ENCODE results near the gene SLC2A5.
A peak's percentile ranks its signal among the peaks of the same experiment; 100 is the strongest.
"Not testable (repeated sequence)": the region's sequence is repeated elsewhere in the genome, so short reads cannot be mapped to it uniquely, and the experiment has no call there.

SLC2A5 gene, protein sequence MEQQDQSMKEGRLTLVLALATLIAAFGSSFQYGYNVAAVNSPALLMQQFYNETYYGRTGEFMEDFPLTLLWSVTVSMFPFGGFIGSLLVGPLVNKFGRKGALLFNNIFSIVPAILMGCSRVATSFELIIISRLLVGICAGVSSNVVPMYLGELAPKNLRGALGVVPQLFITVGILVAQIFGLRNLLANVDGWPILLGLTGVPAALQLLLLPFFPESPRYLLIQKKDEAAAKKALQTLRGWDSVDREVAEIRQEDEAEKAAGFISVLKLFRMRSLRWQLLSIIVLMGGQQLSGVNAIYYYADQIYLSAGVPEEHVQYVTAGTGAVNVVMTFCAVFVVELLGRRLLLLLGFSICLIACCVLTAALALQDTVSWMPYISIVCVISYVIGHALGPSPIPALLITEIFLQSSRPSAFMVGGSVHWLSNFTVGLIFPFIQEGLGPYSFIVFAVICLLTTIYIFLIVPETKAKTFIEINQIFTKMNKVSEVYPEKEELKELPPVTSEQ

DNA sequence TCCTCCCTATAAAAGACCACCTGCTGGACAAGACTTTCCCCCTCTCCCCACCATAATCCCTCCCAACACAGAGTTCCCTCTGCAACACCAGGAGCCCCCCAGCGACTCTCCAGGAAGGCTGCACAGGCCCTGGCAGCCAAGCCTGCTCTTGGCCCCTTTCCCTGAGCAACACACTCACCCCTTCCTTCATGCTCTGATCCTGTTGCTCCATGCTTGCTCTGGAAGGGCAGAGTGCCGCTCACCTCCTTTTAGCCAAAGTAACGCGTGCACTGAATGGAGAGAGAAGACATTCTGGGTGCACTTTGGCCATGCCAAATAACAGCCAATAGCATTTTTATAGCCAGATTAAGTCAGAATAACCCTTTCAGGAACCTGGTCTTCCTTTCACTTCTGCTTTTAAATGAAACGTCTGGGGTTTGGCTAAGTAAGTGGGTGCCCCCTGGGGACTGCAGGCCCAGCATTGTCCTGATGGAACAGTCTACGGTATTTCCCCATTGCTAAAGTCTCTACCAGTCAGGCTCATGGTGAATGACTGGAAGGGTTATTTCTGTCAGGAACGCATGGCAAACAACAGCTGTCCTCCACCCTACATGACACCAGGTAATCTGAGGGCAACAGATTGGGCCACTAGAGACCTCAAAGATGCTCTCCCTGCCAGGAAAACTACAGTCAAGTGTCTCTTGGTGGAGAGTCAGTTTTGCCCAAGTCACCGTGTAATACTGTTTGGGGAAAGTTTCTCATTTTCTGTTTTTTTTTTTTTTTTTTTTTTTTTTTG lies at the start of gene SLC2A5:
TSS of gene SLC2A5 (minus strand) at position 310 of the 775 bp plus-strand sequence. CDS start at position 211, 99 bp downstream.
- no peak for DNase-seq

DNA sequence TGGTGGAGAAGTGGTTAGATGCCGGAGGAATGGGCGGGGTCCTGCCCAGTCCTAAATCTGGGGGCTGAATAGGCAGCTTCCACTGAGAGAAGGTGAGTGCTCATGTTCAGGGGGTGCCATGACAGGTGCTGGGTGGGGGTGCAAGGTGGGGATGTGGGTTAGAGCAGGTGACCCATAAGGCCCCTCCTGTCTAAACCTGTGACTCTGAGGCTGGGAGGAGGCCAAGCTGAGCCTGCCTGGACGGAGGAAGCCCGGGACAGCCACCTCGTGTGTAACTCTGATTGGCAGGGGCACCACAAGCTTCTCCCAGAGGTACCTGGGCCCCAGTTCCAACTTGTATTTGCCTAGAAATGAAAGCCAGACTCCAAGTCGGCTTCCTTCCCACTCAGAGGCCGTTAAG lies 48.8 kb upstream of the SLC2A5 start:
- no peak for DNase-seq

DNA sequence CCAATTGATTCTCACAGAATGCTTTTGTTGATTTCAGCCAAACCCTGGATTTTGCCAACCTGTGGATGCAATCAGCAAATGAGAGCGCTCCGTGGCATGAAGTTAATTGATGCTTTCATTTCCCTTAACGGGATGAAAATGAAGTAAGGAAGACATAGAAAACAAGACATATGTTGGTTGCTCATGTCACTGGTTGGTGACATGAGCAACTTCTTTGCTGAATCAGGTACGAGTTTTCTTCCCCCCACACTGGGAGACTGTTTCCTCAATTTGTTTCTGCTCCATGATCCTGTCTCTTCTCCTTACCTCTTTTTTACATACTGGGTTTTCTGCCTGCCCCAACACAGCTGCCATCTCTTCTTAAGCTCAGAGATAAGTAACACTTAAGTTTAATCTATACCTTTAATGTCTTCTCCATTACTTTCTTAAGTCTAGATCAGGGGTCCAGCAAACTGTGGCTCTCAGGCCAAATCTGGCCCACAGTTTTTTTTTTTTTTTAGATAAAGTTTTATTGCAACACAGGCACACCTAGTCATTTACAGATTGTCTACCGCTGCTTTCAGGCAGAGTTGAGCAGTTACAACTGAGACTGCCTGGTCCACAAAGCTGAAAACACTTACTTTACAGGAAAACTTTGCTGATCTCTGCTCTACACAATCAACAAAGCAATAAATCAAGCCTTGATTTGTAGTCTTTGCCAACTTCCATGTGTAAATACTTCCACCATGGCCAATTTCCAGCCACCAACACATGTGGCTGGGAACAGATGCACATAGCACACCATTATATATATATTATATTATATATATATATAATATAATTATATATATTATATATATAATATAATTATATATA lies 46.1 kb upstream of the SLC2A5 start:
- DNase-seq: peak; percentile 23

DNA sequence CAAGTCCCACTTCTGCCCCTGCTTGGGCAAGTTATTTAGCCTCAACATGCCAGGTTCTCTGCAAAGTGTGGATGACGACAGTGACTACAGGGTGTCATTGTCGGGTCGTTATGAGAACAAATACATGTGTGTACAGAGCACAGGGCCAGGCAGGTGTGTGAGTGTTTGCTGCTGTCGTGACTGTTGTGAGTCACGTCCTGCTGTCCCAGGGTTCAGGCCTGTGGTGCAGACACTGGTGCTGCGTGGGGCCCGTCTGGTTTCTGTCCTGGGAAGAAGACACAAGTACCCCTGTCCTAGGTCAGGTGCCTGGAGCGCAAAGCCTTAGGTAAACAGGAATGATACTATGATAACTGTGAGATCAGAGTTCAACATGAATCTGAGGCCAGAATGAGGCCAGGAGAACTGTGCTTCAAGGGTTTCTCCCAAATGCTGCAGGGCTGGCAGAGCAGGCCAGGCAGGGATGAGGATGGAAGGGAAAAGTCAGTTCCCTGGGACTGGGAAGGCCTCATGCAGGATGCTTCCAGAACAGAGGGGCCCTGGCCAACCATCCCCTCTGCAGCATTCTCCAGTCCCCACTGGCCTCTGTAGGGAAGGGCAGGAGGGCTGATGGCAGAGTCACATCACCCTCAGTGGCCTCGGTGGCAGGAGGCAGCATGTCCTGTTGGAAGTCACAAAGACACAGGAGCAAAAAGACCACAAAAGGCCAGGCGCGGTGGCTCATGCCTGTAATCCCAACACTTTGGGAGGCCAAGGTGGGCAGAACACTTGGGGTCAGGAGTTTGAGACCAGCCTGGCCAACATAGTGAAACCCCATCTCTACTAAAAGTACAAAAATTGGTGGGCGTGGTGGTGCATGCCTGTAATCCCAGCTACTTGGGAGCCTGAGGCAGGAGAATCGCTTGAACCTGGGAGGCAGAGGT lies 43.8 kb upstream of the SLC2A5 start:
- DNase-seq: peak; percentile 80

DNA sequence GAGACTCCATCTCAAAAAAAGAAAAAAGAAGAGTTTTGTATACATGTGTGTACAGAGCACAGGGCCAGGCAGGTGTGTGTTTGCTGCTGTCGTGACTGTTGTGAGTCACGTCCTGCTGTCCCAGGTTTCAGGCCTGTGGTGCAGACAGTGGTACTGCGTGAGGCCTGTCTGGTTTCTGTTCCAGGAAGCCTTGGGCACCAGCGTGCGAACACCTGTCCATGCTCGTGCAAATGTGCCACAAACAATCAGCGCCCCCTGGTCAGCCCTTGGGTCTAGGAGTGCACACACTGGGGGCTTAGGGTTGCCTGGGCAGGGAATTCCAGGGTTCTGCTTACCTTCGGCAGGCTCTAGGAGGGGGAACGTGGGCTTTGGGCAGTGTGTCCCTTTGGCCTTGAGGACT lies 42.5 kb upstream of the SLC2A5 start:
- DNase-seq: no peak

DNA sequence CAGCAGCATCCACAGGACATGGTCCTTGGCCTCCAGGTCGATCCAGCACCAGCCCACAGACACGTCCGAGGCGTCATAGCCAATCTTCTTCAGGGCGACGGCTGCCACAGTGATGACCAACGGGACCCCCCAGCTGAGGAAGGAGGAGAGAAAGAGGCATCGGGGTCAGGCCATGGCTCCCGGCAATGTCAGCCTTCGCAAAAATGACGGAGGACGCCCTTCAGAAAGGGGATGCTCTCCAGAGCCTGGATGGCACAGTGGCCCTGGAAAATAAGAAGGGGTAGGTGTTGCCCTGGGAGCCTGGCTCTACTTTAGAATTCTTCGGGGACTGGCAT lies 41.9 kb upstream of the SLC2A5 start:
- DNase-seq: no peak

DNA sequence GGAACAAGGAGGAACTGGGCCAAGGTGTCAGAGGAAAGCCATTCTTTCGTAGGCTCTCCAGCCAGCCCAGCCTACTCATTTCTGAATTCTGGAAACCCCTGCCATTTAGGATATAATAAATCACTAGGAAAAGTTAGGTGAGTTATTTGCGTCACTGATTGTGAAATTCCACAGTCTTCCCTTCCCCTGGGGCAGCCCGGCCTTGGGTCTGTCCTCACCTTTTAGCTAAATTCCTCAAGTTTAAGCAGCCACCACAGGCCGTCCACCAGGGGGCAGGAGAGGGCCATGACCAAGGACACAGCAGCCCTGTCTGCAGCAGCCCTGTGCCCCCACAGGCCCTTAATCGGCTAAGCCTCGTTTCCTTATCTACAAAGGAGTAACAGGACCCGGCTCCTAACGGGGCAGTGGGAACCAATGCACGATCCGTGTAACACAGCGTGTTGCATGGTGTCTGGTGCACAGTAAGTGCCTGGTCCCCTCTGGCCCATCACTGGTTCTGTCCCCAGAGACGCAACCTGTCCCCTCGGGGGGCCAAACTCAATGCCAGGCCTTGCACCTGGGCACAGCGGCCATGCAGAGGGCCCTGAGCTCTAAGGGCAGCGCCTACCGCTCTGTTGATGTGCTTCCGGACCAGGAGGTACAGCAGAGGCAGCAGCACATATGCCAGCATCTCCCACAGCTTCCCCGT lies 41.4 kb upstream of the SLC2A5 start:
- DNase-seq: peak; percentile 80

DNA sequence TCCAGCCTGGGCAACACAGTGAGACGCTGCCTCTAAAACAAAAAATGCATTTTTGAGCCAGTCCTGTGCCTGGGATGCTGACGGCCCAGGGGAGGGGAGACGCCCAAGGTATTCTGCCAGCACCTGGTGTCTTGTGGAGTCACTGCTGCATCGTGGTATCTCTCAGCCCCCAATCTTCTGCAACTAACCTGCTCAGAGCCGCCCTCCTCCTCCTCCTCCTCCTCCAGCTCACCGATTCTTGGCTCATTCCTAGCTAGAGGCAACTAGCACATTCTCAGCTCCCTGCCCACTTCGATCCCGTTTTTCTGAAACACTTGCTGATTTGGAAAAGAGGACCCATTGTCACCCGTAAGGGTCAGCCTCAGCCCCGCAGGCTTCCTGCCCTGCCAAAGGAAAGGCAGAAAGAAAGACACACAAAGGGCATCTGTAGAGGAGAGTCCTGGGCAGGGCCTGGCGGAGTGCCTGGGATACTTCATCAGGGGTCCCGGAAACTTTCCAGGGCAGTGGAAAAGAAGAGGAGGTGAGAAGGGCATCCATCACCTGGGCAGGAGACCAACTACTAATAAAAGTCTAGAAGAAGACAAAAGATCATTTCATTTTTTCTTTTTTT lies 38.7 kb upstream of the SLC2A5 start:
- DNase-seq: no peak

DNA sequence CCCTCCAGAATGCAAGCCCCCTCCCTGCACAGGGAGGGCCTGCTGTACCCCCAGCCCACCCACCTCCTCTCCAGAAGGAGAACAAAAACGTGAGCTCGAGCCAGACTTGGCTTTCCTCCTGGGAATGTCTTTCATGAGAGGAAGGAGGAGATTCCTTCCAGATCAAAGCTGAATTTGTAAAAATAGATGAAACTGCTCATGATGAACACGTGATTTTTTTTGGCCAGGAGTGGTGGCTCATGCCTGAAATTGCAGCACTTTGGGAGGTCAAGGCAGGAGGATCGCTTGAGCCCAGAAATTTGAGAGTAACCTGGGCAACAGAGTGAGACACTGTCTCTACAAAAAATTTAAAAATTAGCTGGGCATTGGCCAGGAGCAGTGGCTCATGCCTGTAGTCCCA lies 37.7 kb upstream of the SLC2A5 start:
- DNase-seq: no peak

DNA sequence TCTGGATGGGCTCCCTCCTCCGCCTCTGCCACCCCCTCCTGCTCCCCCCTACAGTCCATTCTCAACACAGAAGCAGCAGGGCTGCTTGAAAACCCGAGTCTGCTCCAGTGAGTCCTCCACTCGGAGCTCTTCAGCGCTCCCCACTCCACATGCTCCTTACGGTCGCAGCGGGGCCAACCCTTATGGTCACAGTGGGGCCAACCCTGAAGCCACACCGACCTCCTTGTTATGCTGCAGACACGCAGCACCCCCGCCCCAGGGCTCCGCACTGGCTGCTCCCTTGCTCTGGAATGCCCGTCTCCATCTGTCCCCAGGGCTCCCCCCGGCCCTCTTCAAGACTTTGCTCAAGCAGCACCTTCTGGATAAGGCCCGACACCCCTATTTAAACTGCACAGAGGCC lies 36.9 kb upstream of the SLC2A5 start:
- no peak for DNase-seq

DNA sequence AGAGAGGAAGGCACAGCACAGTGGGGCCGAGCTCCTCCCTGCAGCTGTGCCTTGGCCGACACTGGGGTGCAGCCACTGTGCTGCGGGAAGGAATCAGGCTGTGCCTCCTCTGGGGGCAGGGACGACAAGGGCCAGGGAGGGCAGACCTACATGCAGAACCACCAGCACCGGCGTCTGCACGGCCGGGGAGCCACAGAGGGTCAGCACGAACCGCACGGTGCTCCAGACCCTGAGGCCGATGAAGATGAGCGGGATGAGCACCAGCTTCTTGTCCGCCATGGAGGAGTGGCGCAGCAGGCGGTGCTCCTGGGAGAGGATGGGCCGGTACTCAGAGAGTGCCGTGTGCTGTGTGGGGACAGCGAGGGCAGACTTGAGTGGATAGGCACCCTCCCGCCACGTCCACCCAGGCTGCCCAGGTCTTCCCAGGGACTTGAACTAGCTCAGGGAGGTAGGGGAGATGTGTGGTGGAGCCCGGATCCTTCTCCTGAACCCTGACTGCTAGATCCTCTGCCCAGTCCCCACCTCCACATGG lies 36.0 kb upstream of the SLC2A5 start:
- no peak for DNase-seq

DNA sequence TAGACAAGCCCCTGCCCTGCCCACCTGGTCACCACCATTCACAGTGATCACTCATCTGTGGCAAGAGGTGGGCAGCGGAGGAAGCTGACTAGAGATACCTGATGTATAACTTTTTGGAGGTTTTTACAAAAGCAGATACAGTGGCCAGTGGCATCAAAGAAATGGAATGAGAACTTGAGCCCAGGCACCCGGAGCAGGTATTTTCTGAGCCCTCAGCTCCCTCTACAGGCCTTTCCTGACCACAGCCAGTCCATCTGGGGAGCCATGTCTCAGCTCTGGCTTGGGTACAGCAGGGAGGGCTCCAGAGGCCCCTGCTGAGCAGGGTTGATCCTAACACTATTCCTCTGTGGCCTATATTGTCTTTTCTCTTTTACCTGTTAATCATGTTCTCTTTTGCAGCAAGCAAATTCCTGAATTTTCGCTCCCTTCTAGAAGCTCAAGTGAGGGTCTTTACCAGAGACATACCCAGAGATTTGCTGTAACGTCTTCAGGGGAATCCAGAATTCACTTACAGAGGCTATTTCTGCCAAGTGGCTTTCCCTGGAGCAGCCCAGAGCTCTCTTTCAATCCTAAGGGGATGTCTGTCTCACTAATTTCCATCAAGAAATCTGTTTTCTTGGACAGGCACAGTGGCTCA lies 32.2 kb upstream of the SLC2A5 start:
- peak; percentile 64 for DNase-seq

DNA sequence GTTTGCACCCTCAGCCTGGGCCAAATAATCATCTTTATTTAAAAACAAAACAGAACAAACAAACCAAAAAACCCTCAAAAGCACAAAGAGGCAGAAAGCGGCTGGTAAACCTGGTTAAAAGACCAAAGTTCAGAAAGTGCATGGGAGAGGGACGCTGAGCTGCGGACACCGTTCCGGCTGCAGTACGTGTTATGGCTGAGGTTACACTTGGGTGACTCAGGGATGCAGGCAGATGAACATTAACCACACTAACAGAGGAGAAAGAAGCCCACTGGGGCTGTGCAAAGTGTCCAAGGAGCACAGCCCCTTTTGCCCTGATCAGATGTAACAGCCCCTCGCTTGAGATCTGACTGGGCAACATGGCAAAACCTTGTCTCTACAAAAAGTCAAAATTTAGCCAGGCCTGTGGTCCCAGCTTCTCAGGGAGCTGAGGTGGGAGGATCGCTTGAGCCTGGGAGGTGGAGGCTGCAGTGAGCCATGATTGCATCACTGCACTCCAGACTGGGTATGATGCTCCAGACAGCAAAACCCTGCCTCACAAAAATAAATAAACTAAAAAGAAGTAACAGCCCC lies 31.1 kb upstream of the SLC2A5 start:
- no peak for DNase-seq

DNA sequence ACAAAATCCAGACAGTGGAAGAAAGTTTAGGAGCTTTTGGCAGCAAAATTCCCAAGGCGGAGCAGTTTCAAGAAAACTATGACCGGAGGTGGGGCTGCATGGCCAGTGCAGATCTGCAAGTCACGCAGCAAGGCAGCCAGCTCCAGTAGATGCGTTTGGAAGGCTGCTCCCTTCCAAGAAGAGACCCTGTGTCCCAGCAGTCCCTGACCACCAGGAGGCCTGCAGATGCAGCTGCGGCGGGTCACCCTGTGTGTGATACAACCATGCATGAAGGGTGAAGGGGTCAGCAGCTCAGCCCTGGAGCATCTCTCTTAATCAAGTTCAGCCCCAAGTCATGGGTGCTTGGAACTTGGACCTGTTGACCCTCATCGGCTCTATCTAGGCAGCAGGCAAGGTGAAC lies 30.1 kb upstream of the SLC2A5 start:
- no peak for DNase-seq

DNA sequence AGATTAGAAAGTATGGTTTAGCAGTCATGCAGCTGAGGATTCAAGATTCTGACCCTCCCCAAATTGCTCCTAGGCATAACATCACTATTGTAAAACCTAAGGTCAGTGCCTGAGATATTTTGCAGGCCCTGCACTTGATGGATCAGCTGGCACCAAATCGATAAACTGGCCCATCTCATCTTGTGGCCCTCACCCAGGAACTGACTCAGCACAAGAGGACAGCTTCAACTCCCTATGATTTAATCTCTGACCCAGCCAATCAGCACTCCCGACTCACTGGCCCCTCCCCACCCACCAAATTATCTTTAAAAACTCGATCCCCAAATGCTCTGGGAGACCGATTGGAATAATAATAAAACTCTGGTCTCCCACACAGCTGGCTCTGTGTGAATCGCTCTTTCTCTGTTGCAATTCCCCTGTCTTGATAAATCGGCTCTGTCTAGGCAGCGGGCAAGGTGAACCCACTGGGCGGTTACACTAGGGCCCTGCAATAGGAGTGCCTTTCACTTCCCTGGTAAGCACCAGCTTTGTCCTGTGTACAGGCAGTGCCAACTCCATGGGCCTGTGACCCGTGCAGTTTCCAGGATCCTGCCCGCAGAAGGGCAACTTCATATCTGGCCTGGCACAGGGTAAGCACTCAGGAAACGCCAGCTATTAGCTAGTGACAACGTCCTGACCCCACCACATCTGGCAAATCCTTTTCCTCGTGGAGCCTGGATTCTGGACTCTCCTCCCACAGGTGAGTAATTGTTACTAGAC lies 28.7 kb upstream of the SLC2A5 start:
- no peak for DNase-seq

DNA sequence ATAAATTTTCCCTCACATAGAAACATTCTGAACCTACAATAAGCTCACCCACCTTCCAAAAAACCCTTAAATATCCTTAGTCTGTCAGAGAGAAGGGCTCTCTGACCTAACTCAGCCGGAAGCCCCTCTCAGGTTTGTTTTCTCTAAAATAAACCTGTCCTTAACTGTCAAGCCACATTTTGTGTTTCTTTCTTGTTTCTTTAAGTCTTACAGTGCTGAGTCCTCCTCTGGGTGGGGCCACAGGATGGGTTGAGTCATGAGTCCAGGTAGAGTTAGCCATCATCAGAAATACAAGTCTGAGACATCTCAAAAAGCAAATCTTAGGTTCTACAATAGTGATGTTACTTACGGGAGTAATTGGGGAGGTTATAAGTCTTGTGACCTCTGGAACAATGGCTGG lies 26.4 kb upstream of the SLC2A5 start:
- DNase-seq: no peak

DNA sequence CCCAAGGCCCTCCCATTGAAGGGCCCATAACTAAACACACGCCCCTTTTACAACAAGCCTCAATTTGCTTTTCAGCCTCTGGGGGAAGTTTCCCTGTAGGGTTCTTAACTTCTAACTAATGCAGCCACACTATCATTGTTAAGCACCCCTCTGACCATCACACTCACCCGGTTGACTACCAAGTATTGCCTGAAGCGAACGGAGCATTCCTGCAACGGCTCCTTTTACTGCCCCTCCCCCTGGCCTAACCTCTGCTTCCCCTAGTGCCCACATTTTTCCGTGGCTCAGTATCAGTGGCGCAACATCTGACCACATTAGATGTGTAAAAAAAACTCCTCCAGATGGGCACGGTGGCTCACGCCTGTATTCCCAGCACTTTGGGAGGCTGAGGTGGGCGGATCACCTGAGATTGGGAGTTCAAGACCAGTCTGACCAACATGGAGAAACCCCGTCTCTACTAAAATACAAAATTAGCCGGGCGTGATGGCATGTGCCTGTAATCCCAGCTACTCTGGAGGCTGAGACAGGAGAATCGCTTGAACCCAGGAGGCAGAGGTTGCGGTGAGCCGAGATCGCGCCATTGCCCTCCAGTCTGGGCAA lies 24.7 kb upstream of the SLC2A5 start:
- not testable (repeated sequence) for DNase-seq

DNA sequence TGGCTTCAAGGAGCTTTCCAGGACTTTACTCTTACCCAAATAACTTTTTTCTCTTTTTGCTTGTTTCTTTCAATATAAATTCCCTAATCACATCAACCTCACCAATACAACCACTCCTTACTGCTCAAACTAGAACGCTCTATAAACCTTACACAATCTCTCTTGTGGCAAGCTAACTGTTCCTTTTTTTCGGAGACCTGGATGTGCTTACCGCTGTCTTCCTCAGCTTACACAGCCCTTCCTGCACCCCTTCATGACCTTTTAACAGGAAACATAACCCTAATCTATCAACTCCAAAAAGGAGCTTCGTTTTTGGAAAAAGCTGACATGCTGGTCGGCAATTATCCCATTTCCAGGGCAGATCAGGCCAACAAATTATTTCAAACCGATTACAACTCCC lies 24.1 kb upstream of the SLC2A5 start:
- no peak for DNase-seq

DNA sequence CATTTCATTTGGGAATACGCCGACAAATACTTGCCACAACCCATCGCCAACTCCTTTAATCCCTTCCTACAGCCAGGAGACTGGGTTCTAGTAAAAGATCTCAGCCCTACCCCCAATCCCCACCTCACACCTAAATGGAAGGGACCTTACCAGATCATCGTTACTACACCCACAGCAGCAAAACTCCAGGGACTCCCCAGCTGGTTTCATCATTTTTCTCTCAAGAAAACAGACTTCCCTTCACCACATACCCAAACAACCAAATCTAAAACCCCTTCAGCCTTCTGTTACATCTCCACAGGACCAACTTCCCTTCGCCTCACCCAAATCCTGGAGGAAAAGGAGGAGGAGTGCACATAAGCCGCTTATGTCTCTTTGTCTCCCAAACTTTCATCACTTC lies 23.7 kb upstream of the SLC2A5 start:
- DNase-seq: no peak
